Amygdala (tissue), 56 donors: ENCODE measurements around the gene ARPC1A.
"Not testable (repeated sequence)": the region's sequence is repeated elsewhere in the genome, so short reads cannot be mapped to it uniquely, and the experiment has no call there.

Source experiments
- DNase-seq, 56 donors: peaks; one replicate each; lab custom pipeline; 2025; lab: John Stamatoyannopoulos, UW

The ARPC1A gene

GRCh38 chr7:99366646-99367045 is 40.9 kb downstream of the ARPC1A start:
- no peak for DNase-seq

- no peak for DNase-seq
Measured at GRCh38 chr7:99368750-99369389, 43.2 kb downstream of the ARPC1A start.

GRCh38 chr7:99369767-99370391 is 44.2 kb downstream of the ARPC1A start:
- DNase-seq, result no peak

GRCh38 chr7:99371376-99371920 is 45.8 kb downstream of the ARPC1A start:
- DNase-seq, result no peak

GRCh38 chr7:99372275-99373090 is 46.8 kb downstream of the ARPC1A start:
- DNase-seq, result peak in 2 of 56 donors; percentile 14 to 37

GRCh38 chr7:99373091-99374066 is 47.7 kb downstream of the ARPC1A start:
- no peak for DNase-seq

- DNase-seq, result peak in 17 of 56 donors; percentile 5 to 55 (median 18)
Measured at GRCh38 chr7:99374111-99375064, 48.7 kb downstream of the ARPC1A start, which contains the start of gene ARPC1B. Gene ARPC1B, plus strand, starts transcription at chr7:99374730. Its CDS starts 10,985 bp downstream, at chr7:99385715.

GRCh38 chr7:99375070-99375807 is 49.5 kb downstream of the ARPC1A start:
- peak in 32 of 56 donors; percentile 12 to 68 (median 34) for DNase-seq

GRCh38 chr7:99379043-99379577 is 53.4 kb downstream of the ARPC1A start:
- peak in 6 of 56 donors; percentile 8 to 35 (median 18) for DNase-seq

- DNase-seq, result not testable (repeated sequence)
Measured at GRCh38 chr7:99379693-99380031, 54.0 kb downstream of the ARPC1A start.

- peak in 34 of 56 donors; percentile 7 to 74 (median 24) for DNase-seq
Measured at GRCh38 chr7:99380032-99380822, 54.5 kb downstream of the ARPC1A start.

- no peak for DNase-seq
Measured at GRCh38 chr7:99380823-99381663, 55.3 kb downstream of the ARPC1A start.

- no peak for DNase-seq
Measured at GRCh38 chr7:99381664-99382075, 56.0 kb downstream of the ARPC1A start.

- DNase-seq, result no peak
Measured at GRCh38 chr7:99383203-99383602, 57.5 kb downstream of the ARPC1A start.

GRCh38 chr7:99383791-99384370 is 58.2 kb downstream of the ARPC1A start:
- DNase-seq, result no peak

GRCh38 chr7:99384523-99384922 is 58.8 kb downstream of the ARPC1A start:
- no peak for DNase-seq
